GM18909 (cell line): ENCODE measurements around the gene SPECC1.
"Not testable (repeated sequence)": the region's sequence is repeated elsewhere in the genome, so short reads cannot be mapped to it uniquely, and the experiment has no call there.

Experiments used
- ATAC-seq: cut with Tn5 transposase; IDR thresholded peaks from one replicate; pipeline ENCODE4 v1.9.1; 2021; ENCODE audit warnings: mild to moderate bottlenecking; ENCODE audit not compliant: unreplicated experiment, poor library complexity

The SPECC1 gene

DNA sequence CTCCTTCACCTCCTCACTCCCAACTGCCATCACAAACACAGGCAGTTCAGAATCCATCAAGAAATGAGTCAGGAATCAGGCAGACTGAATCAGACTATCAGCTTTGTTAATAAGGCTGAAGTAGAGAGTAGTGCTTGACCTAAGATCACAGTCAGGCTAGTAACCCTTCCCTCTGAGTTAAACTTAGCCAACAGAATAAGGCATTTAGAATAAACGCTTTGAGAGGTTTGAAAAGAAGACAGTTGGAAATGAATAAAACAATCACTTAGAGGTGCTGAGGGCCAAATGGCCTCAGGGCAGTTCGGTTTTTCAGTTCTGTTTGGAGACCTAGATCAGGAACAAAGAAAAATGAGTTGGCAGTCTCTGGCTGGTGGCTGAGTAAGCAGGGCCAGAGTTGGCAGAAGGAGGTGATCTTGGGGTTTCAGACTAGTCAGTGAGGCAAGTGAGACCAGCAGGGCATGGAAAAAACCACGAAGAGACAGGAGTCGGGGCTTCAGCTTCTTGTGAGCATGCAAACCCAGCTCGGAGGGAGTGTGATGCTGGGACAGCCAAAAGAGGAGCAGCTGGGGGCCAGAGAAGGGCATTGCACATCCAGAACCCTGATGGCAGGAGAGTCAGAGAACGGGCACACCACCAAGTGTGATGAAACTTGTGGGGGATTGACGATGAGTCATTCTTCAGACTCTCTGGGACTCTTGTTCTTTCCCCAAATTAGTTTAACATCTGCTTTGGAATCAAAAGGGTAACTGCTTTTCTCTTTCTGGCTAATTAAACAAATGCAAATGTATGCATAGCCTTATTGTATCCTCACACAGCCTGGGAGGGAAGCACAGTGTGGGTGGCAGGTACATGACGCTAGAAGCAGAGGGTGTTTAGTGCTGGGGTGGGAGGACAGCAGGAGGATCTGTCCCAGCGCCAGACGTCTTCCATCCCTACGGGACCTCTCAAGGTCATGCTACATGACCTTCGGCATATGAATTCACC, 54.8 kb downstream of the SPECC1 start:
- peak; percentile 57 for ATAC-seq

DNA sequence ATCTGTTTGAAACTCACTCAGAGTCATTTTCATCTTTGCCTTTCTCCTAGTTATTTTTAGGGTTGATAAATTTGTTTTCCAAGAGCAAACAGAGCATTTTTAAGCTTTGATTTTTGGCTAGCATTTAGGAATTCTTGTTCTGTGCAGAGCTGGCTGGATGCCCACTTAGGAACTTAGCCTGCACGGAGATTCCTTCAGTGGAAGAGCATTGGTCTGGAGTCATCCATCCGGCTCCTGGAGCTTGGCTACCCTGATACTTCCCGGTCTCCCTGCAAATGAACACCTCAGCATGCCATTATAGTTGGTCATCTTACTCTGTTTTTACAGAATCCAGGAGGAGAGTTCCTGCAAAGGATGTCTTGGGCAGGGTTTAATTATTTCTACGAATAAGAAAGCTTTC, 57.1 kb downstream of the SPECC1 start:
- no peak for ATAC-seq

DNA sequence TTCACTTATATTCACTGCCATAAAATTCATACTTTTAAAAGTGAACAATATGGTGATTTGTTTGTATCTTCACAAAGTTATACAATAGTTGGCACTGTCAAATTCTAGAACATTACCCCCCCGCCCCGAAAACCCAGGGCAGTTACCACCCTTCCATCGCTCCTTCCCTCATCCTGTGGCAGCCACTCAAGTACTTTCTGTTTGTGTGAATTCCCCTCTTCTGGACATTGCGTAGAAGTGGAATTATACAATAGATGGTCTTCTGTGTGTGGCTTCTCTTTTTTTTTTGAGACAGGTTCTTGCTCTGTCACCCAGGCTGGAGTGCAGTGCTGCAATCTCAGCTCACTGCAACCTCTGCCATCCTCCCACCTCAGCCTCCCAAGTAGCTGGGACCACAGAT, 58.6 kb downstream of the SPECC1 start:
- ATAC-seq, result no peak

DNA sequence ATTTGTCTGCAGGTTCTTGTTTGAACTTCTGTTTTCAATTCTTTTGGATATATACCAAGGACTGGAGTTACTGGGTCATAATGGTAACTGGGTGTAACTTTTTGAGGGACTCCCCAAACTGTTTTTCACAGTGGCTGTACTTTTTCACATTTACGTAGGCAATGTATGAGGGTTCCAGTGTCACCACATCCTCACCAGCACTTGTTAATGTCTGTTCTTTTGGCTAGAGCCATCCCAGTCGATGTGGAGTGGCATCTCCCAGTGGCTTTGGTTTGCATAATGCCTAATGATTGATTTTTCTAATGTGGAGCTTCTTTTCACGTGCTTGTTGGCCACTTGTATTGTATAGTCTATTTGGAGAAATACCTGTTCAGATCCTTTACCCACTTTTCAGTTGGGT, 59.3 kb downstream of the SPECC1 start:
- ATAC-seq, result no peak

DNA sequence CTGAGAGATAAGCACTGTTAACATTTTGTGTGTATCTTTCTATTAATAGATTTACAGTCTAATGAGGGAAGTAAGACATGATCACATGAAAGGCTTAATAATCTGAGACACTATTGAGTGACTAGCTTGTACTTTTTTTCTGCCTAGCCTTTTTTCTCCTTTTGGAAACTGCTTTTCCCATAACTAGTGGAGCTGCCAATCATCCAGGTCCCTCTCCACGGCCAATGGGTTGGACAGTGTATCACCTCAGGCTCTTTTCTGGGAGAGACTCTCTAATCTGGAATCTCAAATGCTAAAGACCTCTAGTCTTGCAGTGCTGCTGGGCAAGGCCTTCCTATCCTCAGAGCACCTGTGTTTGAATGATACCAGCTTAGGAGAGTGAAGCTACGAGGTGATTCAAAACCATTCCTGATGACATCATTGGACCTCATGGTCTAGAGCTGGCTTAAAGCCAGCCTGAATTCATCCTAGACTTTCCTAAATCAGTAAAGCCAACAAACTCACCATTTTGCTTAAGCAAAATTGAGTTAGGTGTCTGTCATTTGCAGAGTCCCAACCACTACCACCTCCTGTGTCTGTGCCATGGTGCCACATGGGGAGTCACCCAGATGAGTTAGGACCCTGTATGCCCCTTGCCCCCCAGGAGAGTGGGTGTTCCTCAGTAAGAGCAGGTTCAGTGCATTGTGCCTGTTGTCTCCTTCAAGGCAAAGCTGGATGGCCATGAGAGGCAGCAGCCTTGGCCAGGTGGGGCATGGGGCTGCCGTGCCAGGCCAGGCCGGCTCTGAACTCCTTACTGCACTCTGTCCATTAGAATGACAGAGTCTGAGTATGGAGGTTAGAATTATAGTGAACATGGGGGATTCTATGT, 62.9 kb downstream of the SPECC1 start:
- no peak for ATAC-seq

DNA sequence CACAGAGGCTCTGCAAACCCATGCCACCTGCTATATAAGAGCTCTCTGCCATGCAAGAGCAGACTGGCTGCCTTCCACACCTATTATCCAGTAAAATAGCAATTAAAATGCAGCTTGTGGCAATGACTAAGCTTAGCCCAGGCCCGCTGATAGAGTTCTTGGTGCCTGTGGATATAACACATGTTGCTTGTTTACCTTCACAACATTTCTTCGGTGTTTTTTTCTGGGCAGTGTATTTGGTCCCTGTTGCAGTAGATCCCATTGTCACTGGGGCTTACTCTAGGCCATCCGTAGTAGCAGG, 63.5 kb downstream of the SPECC1 start:
- ATAC-seq, result no peak

DNA sequence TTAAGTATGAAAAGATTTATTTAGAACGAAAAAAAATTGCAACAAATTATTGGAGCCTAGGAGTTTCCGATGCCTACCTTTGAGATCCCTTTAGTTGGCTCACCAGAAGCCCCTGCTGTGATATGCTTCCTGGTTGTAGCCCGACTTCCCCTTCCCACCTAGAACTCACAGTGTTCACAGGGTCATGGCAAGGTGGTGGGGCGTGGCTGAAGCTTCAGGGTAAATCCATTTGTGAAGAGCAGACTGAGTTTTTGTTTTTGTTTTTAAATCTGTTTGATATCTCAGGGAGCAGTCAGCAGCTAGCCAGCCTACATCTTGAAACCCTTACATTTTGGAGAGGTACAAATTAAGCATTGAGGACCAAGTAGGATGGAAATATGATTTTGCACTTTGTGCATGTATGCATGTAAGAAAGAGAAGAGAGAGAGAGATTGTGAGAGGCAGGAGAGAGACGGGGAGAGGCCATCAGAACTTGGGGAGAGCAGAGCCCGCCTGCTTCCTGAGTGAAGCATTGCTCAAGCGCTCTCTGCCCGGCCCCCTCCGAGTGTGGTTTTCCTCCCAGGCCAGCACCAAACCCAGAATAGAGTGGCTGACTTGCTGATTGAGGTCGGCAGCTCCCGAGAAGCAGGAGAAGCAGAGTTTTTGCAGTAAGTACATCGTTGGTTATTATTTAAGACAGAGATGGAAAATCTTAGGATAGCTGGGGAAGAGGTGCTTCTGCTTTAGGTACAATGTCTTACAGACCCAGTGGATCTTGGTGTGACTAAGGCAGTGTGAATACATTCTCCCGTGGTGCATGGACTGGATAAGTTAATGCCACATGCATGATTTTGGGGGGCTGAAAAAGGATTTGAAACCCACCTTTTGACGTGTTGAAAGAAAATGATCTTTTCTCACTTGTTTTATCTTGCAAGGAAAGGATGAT, 64.2 kb downstream of the SPECC1 start:
- peak; percentile 73 for ATAC-seq

DNA sequence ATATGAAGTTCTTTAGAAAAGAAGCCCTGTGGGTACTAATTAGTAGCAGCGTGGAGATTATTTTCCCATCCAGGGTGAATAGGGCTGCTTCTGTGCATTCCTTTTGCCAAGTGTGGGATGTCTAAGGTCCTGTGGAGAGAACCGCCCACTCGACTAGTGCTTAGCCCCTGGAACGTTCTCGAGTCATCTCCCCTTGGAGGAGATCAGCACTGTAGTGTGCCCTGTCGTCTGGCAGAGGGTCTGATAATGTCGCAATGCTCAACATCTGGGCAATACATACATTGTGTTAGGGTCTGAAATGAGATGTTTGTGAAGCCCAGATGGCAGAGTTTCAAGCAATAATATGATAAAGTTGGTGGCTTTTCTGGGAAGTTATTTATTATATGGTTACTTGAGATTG, 64.8 kb downstream of the SPECC1 start:
- ATAC-seq, result no peak

DNA sequence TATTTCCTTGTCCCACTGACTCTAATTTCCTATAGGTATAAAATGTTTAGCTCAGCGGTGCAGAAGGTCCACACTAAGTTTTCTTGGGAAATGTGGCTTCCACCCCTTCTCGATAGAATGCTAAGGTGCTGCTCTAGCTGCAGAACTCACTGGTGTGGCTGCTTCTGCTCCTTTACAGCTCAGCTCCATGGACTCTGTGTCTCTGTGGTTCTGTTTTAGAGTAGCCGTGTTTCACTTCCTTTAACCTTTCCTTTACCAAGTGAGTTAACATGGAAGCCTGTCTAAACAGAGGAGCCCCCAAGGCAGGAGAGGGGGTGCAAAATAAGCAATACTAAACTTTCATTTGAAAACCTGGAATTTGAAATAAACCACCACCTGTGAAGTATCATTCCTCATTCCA, 65.3 kb downstream of the SPECC1 start:
- no peak for ATAC-seq

DNA sequence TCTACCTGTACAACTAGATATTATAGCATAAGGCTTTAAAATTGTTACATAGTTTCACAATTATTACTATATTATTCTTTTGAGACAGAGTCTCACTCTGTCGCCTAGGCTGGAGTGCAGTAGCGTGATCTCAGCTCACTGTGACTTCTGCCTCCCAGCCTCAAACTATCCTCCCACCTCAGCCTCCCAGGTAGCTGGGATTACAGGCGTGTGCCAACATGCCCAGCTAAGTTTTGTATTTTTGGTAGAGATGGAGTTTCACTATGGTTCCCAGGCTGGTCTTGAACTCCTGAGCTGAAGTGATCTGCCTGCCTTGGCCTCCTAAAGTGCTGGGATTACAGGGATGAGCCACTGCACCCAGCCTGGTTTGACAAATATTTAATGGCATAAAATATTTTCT, 67.0 kb downstream of the SPECC1 start:
- ATAC-seq, result not testable (repeated sequence)

DNA sequence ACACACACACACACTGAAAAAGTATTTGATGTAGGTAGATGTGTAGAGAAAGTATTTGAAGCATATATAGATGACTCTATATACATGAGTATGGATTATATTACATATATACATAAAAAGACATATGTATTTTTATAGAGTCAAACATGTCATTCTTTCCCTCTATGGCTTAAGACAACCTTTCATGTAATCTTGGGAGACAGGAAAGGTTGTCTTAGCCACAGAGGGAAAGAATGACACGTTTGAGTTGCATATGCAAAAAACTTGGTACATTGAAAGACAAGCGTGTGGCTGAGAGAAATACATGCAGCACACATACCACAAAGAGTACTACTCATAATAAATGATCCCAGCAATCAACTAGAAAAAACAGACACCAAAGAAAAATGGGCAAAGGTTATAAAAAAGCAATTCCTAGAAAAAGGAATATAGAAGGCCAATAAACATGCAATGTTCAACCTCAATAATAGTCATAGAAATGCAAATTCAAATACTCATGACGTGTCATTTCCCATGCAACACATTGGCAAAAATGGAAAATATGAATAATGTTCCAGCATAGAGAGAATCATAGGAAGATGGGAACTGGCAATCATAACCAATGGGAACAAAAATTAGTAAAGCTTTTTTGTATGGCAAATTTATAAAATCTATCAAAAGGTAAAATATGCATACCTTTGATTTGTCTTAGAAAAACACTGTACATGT, 69.0 kb downstream of the SPECC1 start:
- ATAC-seq, result no peak

DNA sequence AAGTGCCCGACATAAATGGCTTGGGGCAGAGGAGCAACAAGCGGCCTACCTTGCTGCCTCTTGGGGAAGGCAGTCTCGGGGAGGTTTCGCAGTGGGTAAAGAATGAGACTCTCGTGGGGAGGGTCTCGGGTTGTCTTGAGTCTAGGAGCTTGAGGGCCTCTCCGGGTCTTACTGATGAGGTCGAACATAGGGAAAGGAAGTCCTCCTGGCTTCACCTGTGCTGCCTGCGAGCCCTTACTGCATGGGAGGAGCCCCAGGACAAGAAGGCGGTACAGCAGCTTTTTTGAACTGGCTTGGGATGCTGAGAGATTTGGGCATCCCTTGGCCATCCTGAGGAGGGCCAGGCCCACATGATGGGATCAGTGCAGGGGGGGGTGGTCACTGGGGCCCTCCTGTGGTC, 71.4 kb downstream of the SPECC1 start:
- ATAC-seq, result no peak

DNA sequence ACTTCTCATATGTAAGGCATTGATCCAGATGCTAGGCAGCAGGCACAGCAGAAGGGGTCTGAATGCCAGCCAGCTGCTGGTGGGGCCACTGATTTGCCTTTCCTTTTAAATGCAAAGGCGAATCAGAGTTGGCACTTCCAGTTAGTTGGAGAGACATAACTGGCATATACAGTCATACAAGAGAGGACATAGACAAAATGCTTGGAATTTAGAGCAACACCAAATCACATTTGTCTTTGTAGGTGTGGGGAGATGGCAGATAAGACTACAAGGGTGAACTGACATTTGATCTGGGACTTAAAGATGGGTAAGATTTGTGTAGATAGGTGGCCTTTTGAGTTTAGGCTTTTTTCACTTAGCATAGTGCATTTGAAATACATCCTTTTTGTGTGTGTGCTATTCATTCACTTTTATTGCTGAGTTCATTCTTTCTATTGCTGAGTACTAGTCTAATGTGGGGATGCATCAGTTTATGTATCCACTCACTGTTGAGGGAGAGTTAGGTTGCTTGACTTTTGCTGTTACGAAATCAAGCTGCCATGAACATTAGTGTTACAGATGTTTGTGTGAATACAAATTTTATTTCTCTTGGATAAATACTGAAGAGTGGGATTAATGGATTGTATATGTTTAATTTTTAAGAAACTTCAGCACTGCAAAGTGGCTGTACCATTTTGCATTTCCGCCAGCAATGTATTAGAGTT, 74.1 kb downstream of the SPECC1 start:
- no peak for ATAC-seq

DNA sequence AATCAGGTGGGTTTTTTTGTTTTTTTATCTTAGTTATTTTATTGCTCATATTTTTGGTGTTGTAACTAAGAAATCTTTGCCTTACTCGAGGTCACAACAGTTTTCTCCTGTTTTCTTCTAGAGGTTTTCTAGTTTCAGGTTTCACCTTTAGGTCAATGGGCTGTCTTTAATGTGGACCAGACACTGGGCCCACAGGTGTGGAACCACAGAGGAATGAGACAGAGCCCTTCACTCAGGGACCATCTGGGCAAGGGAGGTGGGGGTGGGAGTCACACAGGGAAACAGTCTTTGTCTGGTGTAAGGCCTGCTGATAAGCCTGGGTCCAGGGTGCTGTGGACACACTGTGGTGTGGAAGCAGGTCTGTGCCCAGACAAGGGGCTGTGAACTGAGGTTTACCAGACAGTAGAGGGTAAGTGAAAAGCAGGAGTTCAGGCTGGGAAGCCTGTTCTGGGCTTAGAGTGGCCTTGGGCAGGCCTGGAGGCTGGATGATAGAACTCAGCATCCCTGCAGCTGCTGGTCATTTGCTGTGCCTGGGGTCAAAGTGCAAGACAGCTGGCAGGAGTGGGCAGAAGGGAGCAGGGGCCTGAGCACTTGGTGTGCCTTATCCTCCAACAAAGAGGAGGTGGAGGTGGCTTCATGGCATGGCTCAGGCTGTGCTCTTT, 75.6 kb downstream of the SPECC1 start:
- ATAC-seq, result no peak

DNA sequence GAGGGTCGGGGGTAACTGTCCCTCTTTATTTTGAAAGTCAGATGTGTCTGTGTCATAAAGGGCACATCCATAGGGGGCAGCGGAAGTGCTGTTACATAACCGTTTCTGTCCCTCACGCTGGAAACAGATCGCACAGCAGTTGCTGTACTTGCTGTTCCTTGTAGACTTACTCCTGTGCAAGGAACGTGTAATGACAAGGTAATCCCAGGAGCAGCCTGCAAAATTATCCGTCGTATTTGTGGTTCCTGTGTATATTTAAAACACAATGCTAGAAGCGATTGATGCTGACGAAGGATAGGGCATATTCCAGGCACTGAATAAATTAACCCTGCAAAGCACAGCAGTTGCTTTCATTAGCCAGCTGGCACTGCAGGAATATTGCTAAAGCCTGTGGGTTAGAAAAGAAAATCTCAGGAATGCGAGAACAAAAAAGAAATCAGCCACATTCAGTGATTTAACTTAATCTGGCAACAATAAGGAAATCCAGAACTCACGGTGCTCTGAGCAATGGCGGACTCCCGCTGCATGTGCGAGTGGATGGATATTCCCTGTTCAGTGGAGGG, 76.2 kb downstream of the SPECC1 start:
- no peak for ATAC-seq

DNA sequence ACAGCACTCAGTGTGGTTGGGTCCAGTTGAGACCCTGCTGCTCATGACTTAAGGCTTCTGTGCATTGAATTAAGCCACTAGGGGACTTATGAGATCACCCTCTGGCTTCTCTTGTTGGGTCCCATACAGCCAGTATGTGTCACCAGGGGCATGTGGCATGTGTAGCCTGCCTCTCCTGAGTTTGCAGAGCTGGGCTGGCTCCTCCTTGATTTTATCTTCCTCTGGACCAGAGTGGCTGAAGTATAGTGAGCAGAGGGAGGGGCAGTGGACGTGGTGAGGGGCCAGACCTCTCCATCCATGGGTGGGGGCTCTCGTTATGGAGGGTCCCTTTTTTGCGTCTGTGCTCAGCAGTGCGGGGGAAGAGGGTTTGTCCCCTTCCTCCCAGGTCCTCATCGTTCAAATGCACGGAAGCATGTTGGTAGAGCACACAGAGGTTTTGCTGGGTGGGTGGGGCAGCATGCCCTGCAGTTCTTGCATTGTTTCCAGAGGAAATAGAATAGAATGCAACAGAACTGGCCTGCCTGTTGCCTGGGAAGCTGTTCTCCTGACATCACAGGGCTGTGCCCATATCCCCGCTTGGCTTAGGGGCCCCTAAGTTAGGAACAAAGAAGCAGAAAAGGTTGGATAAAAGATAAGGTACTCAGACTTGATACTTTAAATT, 77.4 kb downstream of the SPECC1 start:
- no peak for ATAC-seq

DNA sequence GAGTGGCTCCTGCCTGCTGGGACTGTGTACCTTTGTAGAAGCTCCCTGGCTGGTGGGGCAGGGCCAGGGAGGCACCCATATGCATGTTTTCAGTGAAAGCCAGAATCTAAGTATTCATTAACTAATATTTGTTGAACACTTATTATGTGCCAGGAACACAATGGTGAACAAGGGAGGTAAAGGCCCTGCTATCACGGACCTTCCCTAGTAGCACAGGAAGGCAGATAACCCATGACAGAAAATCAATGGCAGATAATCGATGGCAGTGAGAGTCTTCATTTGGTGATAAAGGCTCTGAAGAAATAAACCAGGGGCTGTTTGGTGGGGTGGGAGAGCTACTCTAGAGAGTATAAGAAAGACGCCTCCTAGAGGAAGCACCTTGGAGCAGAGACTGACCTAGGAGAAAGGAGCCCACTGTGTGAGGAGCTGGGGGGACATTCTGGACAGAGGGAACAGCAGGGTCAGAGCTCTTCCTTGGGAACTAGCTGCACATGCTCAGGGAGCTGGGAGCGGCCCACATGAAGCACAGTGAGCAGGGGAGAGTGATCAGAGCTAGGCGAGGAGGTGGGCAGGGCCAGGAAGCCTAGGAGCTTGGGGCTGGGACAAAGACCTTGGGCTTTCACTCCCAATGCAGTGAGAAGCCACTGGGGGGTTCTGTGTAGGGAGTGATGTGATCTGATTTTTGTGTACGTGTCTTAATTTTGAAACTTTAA, 78.5 kb downstream of the SPECC1 start:
- no peak for ATAC-seq
